HG03342 (cell line): ENCODE data around the gene KLF11.
"Not testable (repeated sequence)": the region's sequence is repeated elsewhere in the genome, so short reads cannot be mapped to it uniquely, and the experiment has no call there.

Experiments
- ATAC-seq: cut with Tn5 transposase; IDR thresholded peaks from one replicate; pipeline ENCODE4 v1.9.1; 2021; ENCODE audit warnings: mild to moderate bottlenecking, moderate library complexity; ENCODE audit not compliant: unreplicated experiment

The KLF11 gene

DNA sequence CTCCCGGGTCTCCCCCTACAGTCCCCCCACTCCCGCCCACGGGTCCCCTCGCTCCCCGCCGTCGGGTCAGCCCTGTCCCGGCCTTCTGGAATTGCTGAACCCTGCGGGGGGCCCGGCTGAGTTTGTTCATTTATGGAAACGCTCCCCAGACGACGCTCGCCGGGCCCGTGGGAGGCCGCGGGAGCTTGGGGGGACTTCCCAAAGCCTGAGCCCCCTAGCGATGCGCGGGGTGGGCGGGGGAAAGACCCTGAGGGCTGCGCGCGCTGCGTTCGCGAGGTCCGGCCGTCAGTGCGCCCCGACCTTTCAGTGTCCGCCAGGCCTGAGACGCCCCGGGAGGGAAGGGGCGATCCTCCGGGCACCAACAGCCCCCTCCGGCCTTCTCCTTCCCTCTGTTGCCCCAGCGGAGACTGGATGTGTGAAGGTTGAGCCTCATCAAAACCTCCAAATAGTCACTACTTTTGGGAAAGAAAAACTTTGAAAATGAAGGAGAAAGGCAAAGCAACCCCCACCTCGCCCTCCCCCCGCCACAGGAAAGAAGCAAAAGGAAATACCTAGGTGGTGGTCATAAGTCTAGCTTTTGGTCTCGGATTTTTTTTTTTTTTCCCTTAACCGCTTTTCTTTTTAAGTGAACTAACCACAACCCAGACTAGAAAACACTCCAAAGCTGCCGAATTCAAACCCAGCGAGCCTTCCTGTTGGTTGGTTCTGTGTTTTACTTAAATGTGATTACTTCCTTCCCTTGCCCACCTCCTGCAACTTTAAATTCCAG, 37.4 kb downstream of the KLF11 start:
- ATAC-seq, result no peak

DNA sequence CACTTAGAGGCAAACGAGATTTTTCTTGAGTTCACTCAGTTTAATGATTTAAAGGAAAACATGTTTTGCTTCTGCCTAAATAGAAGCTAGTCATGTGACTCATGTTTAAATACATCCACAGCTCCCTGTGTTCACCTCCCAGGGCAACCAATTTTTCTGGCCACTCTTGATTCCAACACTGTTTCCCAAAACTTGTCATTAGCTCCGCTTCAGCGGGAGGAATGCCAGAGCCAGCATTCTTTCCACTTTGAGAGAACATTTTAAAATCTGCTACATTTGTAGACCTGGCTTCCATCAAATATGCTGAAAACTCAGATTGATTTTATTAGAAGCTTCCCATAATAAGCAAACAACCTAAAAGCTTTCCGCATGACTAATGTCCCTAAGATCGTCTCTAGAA, 39.7 kb downstream of the KLF11 start:
- no peak for ATAC-seq

DNA sequence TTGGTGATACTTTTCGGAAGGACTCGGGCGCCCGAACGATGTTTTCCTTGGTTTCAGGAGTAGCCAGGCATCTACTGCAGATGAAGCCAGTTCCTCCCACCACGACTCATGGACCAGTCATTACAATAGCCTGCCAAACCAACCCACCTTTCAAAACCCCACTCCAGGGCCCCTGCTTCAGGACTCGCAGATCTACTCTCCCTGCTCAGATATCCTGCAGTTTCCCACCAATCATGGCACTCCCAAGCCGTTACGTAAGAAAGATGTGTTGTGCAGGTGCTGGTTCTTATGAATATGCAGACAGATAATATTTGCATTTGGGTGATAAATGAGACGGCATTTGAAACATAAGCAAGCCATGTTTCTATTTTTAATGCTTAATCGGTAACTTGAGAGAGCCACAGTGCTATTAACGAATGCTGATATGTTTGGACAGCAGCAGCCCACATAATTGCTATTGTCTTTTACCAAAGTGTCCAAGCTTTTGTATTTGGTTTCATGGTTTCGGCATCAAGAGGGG, 40.4 kb downstream of the KLF11 start:
- ATAC-seq, result peak; percentile 33

DNA sequence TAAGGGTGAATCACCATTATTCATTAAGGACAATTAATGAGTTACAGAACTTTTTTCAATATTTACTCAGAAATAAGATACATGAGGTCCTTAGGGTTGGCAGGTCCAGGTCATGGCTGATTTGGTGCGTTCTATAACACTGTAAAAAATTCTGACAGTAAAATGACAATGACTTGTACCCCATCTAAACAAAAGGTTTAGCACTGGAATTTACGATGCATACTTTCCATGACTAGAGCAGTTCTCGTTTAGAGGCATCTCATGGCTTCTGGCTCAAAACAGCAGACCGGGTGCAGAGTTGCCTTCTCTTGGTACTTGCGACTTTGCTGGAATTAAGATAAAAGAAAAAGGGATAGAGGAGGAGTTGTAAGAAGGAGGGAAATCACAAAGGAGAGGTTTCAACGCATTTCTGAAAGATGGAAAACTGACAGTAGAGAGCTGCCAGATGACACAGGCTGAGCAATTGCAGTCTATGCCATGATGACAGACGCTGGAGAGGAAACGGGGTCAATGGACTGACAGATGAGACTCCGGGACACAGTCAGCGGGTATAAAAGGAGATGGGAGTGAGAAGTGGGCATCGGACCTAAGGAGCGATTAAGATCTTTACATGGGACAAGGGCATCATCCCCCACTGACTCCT, 41.0 kb downstream of the KLF11 start:
- ATAC-seq, result no peak

DNA sequence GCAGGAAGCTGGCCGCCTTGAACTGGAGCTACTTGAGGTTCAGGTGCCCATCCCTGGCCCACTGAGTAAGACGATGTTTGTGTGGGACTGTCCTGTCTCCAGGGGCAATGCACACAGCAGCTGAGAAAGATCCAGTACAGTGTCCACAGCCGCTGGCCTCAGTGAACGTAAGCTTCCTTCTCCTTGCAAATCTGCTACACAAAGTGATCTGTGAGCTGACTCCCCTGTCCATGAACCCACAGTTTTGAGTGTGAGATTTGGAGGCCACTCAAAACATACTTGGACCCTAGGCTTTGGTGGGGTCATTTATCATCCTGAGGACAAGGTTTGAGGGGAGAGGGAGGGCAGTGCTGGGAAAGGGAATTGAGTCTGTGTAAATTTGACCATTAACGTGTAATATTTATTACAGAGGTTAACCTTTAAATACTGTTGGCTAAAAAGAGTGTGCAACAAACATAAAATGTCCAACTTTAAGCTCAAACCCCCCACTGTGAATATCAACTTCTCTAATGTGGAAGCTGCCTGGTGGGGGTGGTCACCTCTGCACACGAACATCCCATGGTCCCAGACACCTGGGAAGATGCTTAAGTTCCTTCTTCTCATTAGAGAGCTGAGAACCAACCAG, 41.8 kb downstream of the KLF11 start:
- no peak for ATAC-seq

DNA sequence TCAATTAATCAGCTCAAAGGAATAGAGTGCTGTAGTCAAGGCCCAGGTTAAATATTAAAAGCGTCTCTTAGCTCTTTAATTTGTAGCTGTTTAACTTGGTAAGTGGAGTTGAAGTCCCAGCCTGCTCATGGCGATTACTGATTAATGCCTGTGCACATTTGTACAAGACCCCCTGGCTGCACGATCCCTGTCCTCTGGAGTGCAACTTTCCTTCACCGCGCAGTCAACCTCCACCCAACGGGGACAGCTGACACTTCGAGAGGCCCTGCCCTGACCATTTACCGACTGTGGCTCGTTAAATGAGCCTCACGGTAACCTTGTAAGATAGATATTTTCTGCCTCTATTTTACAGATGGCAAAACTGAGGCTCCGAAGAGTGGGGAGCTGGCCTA, 42.3 kb downstream of the KLF11 start:
- no peak for ATAC-seq

DNA sequence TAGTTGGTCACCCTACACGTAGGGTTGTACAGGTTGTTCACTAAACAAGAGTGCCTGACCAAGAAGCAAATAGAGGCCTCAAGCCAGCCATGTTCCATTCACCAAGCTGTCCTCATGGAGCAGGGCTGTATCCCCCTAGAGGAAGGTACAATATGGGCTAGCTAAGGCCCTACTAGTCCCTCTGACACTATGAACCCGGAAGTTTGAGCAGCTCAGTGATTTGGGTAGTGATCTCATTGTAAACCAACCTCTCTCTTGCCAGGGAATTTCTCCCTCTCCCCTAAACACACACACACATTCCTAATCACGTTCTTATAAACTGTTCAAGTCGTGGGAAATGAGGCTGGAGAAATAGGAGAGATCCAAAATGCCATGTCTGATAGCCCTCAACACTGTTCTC, 43.6 kb downstream of the KLF11 start:
- ATAC-seq, result no peak

DNA sequence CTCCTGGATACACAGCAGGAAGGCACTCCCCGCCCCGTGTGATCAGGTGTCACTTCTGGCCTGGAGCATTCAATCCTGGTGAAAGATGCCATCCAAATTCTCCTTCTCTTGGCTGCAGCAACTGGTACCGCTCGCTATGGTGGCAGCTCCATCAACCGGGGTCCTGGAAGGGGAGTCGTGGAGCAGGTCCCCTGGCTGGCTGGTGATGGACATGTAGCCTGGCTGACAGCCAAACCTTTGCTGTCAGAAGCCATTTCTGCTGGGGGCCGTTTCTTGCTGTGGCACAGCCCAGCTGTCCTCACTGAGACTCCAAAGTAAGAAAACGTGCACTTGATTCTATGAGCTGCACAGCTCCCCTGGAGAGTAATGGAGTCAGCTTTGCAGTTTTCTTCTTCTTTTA, 44.0 kb downstream of the KLF11 start:
- no peak for ATAC-seq

DNA sequence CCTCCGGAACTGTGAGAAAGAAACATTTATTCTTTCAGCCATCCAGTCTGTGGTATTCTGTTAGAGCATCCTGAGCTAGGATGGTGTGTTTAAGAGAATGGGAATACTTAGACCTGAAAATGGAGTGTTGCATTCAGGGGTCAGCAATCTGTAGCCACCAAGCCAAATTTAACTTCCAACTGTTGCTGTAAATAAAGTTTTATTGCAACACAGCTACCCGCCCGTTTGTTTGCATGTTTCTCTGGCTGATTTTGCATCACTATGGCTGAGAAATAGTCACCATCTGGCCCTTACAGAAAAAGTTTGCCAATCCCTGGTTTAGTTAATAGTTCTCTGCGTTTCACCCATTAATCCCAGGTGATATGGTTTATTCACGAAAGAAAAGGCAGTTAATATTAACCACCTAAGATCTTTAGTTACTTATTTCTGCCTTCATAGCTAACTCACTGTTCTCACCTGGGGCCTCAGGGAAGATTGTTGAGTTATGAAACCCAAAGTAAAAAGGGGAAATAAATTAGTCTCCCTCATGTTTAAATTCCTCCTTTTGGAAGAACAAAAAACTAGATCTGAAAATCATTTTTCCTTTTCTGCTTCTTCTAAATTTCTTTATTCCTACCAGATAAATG, 46.3 kb downstream of the KLF11 start:
- ATAC-seq, result peak; percentile 40

DNA sequence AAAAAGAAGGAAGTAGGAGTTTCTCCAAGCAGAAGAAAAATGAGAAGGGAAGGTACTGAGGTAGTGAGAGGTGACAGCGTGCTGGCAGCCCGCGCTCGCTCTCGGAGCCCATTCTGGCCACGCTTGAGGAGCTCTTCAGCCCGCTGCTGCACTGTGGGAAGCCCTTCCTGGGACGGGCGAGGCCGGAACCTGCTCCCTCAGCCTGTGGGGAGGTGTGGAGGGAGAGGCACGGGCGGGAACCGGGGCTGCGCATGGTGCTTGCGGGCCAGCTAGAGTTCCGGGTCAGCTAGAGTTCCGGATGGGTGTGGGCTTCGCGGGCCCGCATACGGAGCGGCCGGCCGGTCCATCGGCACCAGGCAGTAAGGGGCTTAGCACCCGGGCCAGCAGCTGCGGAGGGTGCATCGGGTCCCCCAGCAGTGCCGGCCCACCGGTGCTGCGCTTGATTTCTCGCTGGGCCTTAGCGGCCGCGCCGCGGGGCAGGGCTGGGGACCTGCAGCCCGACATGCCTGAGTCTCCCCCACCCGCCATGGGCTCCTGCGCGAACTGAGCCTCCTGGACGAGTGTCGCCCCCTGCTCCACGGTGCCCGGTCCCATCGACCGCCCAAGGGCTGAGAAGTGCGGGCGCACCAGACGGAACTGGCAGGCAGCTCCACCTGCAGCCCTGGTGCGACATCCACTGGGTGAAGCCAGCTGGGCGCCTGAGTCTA, 48.0 kb downstream of the KLF11 start:
- ATAC-seq, result peak; percentile 41

DNA sequence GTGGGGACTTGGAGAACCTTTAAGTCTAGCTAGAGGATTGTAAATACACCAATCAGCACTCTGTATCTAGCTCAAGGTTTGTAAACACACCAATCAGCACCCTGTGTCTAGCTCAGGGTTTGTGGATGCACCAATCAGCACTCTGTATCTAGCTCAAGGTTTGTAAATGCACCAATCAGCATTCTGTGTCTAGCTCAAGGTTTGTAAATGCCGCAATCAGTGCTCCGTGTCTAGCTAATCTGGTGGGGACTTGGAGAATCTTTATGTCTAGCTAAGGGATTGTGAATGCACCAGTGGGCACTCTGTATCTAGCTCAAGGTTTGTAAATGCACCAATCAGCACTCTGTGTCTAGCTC, 48.5 kb downstream of the KLF11 start:
- ATAC-seq, result not testable (repeated sequence)

DNA sequence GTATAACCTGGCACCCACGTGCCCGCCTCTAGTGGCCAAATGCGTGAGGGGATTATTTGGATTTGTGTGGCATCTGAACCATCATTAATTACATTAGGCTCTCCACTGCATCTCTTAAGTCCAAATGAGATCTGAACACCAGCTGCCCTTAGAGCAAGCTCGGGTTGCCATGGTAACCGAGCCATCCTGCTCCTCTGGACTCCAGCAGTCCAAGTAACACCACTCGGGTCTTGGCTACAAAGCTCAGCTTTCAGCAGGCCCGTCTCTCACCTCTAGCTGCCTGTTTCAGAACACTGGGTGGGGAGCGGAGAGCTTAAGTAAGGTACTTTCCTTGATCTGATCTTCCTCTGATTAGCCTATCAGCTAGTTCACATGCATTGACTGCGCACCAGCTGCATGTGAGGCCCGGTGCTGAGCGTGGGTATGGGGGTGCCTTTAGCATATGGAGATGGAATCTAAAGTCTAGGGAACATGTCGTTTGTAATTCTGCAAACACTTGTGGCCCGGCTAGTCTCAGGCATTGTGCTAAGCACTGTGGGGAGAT, 51.0 kb downstream of the KLF11 start:
- no peak for ATAC-seq

DNA sequence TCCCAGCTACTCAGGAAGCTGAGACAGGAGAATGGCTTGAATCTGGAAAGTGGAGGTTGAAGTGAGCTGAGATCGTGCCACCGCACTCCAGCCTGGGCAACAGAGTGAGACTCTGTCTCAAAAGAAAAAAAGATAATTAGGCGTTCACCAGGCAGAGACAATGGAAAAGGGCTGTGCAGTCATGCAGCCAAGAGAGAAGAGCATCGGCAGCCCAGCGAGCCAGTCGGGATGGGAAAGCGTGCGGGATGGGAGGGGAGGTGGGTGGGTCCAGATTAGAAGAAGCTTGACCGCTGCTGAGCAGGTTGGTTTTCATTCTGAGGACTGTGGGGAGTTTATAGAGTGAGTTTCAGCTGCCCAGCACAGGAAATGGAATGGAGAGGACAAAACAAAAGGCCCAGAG, 51.8 kb downstream of the KLF11 start:
- no peak for ATAC-seq

DNA sequence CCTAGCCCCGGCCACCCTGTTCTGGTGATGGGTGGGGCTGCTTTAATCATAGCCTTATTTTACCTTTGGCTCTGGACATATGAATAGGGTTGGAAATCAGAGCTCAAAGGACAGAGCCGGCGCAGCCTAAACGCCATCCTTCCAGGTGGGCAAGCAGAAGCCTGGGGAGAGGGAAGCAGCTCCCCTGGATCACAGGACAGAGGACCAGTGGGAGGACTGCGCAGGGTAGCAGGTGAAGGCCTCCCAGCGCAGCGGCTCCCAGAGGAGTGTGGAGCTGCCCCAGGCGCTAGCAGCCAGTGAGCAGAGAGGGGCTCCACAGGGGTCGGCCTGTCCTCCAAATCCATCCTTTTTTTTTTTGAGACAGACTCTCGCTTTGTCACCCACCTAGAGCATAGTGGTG, 53.3 kb downstream of the KLF11 start:
- no peak for ATAC-seq

DNA sequence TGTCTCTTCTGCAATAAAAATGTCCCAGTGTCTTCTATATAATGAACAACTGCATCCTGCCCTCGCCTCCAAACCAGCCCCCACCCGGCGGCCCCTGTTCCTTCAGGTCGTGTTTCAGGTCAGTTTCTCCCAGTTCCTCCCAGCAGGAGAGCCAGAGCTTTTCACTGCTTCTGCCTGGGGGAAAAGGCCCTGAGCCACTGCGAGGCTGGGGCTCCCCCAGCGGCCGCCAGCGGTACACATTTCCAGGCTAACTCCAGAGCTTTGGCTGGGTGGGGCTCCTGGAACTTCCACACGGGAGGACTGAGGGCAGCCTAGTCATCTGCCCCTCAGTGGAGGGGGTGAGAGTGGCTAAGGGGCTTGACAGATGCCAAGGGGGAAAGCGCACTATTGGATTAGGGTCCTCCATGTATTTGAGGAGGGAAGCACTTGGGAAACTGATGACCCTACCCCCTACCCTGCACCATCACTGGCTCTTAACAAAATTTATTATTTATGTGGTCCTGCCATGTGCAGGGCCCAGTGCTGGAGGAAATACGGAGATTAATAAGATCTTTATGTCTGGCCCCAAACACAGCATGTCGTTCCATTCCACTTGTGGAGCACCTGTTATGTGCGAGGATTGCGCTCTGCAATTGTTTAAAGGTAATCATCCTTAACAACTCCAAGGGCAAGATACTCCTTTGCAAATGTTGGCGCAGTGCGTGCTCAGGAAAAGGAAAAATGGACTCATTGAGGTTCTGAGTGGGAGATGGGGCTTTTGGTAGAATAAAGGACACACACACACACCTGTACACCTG, 54.2 kb downstream of the KLF11 start:
- ATAC-seq, result peak; percentile 81

DNA sequence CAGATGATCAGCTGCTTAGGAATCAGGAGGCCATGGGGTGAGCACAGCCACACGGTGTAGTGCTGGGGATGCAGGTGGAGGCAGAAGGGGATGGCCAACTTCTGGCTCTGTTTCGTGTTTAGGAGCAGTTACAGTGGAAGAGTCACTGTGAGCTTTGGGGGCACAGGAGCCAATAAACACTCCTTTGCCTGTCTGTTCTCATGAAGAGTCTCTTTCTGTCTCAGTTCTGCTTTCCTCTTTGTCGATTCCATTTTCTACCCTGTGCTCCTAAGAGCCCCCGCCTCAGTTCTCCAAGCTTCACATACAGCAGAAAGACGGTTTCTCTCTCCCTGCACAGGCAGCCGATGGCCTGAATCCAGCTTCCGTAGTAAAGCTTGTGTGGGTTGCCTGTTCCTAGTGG, 58.1 kb downstream of the KLF11 start:
- ATAC-seq, result no peak

DNA sequence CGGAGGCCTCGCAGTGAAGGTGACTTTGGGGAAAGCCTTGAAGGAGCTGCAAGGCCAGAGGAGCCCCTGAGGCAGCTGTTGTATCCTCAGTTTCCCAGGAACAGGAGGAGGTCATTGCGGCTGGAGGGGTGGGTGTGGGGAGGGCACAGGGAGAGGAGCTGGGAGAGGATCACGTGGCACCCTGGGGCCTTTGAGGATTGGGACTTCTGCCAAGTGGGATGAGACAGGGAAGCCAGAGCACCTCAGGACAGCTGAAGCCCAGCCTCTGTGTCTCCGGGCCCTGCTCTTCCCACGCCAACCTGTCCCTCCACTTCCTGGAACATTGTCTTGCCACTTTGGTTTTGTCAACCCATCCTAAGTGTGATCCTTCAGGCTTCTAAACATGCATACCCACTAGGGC, 59.8 kb downstream of the KLF11 start:
- no peak for ATAC-seq
